NCI-H2196 (cell line): ENCODE results near the gene CMTM7.
"Not testable (repeated sequence)": the region's sequence is repeated elsewhere in the genome, so short reads cannot be mapped to it uniquely, and the experiment has no call there.

Source experiments
- DNase-seq: peaks from one replicate; lab custom pipeline; 2025; ENCODE audit not compliant: unreplicated experiment; lab: John Stamatoyannopoulos, UW

Gene CMTM7

DNA sequence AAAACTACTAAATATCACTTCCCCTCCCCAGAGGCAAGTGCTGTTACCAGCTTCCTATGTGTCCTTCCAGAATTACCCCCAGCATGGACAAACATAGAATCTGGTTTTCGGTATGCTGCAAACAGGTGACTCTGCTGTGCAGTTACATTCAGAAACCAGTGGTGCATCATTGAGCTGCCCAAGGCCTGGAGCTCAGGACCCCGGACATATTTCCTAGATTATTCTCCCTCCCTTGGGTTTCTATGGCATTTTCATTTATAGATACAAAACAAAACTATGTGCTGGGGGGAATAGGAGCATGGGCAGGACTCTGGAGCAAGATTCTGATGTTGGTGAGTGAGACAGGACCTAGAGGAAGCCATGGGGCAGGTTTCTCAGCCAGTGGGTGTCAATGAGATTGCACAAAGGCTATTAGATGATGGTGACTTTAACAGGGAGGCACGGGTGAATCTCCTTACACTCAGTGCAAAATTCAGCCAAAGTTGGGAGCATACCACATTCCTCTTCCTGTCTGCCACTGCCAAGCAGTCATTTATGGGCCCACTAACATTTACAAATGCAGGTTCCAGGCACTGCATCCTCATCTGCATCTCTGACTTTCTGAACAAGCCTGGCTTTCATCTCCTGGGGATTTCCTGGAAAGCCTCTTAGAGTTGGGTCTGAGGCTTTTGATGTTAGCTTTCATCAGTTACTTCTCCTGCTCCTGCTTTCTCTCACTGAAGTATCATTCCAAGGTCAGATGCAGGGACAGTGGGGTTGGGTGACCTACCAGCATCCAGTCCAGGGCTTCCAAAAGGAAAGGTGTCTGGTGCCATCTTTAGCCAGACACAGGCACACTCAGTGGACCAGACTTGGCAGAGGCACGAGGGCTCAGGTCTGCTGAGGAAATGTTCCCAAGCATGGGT is 44.5 kb downstream of the CMTM7 start:
- DNase-seq = no peak

DNA sequence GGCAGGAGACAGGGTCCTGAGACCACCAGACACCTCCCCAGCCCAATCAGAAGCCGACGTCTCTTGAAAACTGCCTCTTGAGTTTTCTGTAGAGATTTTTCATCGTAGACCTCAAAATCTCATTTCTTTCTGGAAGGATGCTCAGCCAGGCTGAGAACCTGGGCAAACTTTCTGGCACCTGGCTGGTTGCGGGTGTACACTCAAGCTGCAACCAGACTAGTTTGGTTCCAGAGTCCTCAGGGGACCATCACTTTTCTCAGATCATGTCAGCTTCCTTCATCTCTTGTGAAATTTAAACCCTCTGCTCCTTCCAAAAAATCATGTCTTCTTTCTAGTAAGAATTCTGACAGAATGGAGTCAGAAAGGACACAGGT is 45.1 kb downstream of the CMTM7 start:
- no peak for DNase-seq

DNA sequence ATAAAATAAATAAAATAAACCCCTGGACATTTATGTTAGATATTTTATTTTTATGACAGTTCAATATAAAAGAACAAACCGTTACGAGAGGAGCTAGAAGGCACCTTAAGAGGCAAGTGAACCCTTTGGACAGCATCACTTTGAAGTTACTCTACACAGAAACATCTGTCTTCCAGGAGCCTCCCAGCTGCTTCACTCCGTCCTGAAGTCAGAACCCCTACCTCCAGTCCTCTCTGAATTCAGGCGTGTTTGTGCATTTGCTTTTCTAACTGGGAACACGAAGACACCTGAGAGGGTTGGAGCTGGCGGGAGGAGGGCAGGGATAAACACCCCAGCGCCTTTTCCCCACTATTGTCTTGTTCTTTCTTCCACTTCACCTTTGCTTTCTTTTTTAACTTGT is 46.2 kb downstream of the CMTM7 start:
- no peak for DNase-seq

DNA sequence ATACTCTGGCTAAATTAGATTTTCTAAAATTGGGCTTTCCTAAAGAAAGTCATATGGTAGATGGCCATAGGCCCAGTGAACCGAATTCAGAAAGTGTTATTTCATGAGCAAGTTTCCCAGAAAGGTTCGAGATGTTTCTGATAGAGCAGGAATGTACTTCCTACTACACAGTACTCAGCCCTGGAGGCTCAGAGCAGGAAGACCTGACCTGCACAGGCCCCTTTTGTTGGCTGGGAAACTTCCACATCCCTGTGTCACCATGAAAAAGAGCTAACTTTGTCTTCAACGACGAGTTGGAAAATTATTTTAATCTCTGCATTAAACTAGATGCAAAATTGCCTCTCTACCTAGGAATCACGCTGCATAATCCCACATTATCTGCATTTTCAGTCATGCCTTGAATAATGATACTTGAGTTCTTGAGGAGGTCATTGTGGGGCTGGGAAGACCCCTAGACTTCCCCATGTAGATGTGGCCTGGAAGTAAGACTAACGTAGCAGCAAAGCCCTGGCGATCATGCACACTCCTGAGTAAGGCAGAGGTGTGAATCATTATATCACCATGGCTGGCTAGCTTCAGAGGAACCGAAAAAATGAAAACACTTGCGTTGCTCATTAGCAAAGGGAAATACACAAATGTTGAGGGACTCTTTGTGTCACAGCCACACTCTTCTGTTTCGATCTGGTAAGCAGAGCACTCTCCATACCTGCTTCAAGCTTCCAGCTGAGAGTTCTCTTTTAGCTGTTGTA is 47.1 kb downstream of the CMTM7 start:
- no peak for DNase-seq

DNA sequence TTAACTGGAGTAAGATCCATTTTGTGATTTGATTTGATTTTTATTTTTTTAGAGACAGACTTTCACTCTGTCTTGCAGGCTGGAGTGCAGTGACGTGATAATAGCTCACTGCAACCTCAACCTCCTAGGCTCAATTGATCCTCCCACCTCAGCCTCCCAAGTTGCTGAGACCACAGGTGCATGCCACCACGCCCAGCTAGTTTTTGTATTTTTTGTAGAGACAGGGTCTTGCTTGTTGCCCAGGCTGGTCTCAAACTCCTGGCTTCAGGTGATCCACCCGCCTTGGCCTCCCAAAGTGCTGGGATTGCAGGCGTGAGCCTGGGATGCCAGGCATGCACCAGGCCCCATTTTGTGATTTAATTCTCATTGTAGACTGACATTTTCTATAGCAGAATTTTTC is 47.8 kb downstream of the CMTM7 start:
- not testable (repeated sequence) for DNase-seq

DNA sequence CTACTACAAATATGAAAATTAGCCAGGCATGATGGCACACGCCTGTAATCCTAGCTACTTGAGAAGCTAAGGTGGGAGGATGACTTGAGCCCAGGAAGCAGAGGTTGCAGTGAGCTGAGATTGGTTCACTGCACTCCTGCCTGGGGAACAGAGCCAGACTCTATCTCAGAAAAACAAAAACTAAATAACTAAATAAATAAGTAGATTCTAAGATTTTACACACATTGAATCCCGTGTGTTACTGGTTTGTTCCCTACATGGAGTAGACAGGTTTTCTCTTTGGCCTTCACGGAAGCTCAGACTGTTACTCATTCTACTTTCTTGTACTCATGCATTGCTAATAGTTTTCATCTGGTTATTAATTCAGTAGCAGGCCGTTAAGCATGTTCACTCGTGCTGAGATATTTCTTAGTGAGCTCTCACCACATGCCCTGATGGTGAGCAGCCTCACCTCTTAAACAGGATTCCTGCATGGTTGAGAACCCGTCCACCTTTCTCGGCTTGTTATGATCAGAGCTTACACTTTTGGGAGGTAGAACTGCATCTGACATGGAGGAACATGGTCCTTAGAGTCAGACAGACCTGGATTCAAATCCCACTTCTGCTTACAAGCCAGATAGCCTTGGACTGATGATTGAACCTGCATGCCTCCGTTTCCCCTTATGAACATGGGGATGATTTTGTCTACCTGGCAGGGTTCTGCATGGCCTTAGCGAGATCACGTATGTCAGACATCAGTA is 49.1 kb downstream of the CMTM7 start:
- DNase-seq = no peak

DNA sequence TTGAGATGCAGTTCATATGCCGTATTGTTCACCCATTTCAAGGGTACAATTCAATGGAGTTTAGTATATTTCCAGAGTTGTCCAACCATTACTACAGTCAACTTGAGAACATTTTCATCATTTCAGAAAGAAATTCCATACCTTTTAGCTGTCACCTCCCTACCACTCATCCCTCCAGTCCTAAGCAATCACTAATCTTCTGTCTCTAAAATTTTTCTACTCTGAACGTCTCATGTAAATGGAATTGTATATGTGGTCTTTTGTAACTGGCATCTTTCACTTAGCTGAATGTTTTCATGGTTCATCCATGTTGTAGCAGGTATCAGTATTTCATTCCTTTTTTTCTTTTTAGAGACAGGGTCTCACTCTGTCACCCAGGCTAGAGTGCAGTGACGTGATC is 51.1 kb downstream of the CMTM7 start:
- DNase-seq = no peak

DNA sequence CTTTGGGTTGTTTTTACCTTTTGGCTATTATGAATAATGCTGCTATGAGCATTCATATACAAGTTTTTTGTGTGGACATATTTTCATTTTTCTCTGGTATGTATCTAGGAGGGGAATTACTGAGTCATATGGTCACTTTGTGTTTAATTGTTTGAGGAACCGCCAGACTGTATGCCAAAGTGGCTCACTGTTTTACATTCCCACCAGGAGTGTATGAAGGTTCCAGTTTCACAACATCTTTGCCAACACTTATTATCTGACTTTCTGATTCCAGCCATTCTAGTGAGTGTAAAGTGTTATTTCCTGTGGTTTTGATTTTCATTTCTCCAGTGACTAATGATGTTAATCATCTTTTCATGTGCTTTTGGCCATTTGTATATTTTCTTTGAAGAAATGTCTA is 51.8 kb downstream of the CMTM7 start:
- DNase-seq = no peak

DNA sequence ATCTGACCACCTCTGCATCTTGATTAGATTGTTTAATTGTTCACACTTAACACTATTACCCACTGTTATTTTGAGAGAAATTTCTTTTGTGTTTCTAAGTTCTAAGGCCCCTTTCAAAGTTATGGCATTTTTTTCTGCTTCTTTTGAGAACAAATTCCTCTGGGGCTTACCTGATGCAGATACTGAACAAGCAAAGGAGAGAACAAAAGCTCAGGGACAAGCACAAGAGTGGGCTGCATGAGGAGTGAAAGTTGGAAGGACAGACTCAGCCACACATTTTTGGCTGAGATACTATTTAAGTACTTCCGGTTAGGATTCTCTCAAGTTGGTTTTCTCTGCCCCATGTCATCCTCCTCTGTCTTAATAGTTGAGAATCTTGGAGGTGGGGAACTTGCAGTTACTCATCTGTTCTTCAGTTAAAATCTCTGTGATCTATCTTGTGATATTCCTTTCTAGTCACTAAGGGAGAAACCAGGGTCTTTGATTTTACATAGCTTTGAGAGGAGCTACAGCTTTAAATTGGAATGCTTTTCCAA is 56.3 kb downstream of the CMTM7 start:
- DNase-seq = no peak

DNA sequence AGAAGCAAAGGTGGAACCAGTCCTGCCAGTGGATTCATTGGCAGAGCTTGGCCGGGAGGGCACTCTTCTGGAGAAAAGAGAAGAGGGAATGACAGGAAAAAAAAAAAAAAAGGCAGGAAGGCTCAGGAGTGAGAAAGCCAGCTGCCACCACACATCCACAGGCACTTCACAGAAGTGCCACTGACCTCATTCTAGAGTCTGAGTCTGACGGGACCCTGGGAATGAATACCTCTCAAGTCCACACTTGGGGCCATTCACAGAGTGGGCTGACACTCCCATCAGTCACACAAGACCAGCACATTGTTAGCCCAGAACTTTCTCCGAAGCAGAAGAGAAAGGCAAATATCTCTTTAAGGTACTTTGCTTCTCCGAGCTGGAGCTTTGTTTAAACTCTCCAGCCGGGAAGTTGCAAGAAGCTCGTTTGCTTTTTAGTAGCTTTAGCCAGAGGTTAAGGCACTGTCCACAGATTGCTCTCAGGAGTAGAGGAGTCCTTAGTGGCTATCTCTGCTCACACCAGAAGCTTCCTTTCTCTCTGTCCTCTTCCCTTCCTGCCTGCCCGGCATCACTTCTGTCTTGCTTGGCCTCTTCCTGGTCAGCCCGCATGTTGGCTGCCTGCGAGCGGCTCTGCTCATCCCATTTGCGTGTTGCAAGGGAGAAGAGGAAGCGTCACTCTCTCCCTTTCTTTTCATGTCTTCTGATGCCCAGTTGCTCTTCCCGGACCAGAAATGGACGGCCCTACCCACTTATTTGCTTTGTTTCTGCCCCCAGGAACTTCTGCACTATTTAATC is 57.2 kb downstream of the CMTM7 start:
- no peak for DNase-seq

DNA sequence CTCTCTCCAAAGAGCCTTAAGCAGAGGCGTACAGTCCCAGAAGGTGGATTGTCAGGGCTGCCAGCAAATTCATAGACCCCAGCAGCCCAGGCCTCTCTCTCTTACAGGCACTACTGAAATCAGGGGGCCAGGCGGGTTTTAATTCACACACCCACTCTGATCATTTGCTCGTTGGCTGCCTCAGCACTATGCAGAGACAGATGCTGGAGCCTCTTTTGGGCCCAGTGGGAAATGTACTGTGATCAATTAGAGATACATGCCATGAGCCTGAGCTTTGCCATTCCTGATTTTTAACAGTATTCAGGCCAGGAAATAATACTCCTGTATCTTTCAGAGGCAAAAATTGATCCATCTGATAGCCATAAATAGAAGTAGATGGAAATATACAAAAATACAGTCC is 58.0 kb downstream of the CMTM7 start:
- no peak for DNase-seq

DNA sequence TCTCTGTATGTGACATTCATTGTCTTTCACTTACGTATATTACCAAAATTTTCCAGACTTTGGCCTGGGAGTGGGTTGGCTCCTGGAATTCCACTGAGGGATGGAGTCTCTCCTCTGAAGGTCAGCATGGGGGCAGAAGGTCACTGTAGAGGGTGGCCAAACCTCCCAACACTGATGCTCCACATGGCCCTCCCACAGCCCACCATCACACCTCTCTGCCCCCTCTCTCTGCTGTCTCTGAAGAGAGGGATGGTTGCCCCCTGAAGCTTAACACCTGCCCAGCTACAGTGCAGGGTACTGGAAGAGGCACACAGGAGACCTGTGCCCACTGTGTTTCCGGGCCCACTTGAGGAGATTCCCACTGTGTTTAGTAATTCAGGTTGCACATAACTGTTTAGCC is 58.8 kb downstream of the CMTM7 start:
- no peak for DNase-seq

DNA sequence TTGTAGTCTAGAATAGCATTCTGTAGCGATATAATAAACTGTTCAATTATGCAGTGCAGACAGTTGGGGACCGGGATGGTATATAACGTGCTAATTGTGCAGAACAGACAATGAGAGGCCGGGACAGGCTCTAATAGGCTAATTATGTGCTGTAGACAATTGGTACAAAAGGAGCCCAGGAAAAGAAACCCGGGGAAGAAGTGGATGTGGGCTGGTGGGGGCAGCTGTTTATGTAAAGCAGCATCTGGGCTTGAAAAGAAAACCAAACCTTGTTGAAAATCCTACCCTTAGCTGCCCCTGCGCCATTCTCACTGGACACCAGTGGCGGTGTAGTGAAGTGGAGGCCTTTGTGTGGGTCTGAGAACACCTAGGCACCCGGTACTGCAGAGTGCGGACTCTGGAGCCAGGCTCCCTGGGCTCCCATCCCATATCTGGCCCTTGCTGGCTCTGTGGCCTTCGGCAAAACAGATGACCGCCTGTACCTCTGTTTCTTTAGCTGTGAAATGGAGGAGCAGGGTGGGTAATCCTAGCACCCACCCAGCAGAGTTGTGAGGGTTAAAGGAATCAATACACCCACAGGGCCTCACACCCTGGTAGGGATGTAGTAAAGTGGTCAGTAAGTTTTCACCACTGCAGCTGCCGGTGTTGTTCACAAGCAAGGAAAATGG is 59.5 kb downstream of the CMTM7 start:
- no peak for DNase-seq

DNA sequence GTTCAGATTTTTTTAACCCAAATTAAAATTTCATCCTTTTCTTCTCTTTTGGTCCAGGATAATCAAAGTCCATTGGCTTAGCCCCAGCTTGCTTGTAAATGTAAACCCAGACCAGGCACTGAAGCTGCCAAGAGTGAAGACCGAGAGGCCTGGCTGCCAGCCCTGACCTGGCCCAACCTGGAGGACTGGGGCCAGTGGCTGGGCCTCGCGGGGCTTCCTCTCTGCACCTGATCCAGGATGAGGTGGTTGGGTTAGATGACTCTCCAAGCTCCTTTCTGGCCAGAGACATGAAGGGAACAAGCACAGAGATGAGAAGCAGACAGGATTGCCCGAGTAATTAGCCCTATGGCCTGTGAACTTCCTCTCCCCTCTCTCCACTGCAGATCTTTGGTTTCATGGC is 60.4 kb downstream of the CMTM7 start:
- no peak for DNase-seq

DNA sequence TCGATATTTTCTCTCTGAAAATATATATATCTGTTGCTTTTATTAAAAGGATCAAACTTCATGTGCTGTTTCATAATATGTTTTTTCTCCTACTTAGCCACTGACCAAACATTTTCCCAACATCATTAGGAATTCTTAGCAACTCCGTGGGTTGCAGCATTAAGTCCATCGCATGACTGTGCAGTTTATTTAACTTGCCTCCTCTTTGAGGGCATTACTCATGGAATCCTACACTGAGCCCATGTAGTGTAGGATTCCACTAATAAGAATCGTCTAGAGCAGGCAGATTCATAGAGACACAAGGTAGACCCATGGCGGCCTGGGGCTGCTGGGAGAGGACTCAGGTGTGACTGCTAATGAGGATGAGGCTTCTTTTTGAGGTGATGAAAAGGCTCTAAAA is 61.7 kb downstream of the CMTM7 start:
- DNase-seq = no peak

DNA sequence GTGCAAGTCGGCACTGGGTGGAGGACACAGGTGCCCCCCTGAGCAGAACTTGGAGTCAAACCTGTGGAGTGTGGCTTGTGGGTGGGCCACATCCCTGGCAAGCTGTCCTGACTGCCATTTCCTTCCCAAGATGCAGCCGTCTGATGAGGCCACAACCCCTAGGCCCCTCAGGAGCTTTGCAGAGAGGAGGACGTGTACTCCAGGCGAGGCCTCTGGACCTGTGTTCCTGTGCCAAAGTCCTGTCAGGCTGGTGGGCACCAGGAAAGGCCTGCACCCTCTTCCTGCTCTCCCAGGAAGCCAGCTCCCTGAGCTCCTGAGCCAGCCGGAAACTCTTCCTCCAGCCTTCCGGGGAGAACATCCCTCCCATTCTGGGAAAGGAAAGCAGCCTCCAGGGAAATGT is 62.5 kb downstream of the CMTM7 start:
- no peak for DNase-seq

DNA sequence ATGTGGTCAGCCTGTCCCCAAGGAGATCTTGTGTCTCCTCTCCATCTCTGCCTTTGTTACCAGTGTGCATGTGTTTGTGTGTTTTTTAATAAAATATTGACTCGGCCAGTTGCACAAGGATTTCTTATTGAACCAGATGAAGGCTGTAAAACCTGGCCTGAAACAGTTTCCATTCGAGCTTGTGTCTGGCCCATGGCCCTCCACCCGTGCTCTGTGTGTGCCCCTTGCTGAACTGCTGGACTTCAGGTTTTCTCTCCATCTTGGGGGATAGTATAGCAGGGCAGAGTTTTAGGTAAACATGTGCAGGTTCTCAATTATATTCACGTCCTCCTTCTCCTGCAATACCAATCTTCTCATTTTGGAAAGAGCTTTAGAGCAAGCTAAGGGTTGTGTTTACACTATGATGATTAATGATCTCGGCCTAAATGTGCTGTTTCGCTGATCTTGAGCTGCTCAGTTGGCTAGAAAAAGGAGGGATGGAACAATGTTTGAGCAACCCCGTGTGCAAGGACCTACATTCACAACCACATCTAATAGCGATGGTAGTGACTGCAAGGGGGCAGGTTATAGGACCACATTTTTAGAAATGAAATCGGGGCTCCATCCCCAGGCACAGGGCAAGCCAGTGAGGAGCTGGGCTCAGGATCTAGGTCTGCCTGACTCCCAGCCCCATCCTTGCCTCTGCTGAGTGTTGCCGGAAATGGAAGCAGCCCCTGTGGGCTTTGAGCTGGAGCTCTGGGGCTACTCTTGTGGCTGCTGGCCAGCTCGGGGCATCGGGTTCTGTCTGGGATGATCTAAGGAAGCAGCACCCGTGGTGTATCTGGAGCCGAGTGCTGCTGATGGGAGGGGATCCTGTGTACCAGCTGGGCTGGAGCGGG is 63.3 kb downstream of the CMTM7 start:
- no peak for DNase-seq

DNA sequence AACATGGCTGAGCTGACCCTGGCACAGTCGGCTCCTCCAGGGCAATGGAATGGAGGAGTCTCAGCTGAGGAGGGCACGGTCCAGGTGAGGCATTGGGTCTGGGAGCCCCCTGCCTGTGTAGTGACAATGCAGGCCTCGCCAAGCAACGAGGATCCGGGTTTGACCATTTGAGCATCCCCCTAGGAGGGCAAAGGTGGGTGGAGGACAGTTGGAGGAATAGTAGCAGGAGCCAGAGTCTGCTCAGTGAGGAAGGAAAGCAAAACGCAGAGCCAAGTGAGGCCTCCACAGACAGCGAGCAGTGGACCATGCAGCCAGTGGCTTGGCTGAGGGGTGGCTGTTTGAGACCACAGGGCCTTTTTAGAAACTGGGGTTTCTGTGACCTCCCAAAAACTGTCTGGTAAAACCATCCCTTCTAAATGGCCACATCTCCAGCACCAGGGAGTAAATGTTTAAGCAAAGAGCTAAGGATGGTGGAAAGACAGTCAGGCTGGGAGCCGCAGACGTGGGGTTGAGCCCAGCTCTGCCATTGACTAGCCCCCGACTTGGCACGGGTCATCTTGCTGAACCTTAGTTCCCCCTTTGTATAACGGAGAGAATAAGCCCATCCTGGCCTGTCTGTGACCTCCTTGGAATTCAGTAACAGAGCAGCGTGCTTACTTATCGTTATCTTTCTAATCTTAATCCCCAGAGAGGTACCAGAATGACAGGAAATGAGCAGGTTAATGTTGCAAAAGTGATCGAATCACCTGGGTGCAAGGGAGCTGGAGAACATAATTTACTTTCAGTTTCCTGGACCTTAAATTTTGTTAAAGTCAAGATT is 64.2 kb downstream of the CMTM7 start:
- no peak for DNase-seq
